HEK293 (cell line): ENCODE results near the gene TAF11L2.
"Not testable (repeated sequence)": the region's sequence is repeated elsewhere in the genome, so short reads cannot be mapped to it uniquely, and the experiment has no call there.

ENCODE experiments used
- CTCF ChIA-PET: fragments of 350-600 bp; formaldehyde crosslinking; extraction: SDS; loops from one replicate; lab custom pipeline; 2021; ENCODE audit warnings: antibody characterized with exemption; lab: Yijun Ruan, JAX
- POLR2A ChIA-PET: fragments of 300-600 bp; formaldehyde crosslinking; extraction: SDS; loops from one replicate; lab custom pipeline; 2020; ENCODE audit warnings: antibody characterized with exemption, inconsistent platforms; lab: Yijun Ruan, JAX
- H3K27ac ChIP-seq: fragments of 200-500 bp; sonication (Bioruptor generic); 2 replicates; pipeline ENCODE4 v1.5.1; 2014; ENCODE audit warnings: low read depth, low read length, control low read depth, inconsistent platforms; ENCODE audit errors: extremely low read depth
- H3K36me3 ChIP-seq, 2 experiments: fragments of 200-500 bp in 1 of 2; sonication (Bioruptor generic) in 1 of 2; 1 replicate in 1 of 2; 2 replicates in 1 of 2; pipeline ENCODE4 v1.5.1; 2014 to 2017; ENCODE audit warnings: inconsistent platforms in 2 of 2, low read length in 2 of 2; ENCODE audit not compliant: control insufficient read depth in 2 of 2, insufficient read depth in 1 of 2
- H3K4me1 ChIP-seq: fragments of 200-500 bp; sonication (Bioruptor generic); 2 replicates; pipeline ENCODE4 v1.5.1; 2014; ENCODE audit warnings: mild to moderate bottlenecking, low read length, inconsistent platforms; ENCODE audit not compliant: control insufficient read depth, insufficient read depth
- H3K4me3 ChIP-seq: 2 replicates; pipeline ENCODE4 v1.5.1; 2011; ENCODE audit warnings: low read depth, mild to moderate bottlenecking, control low read depth, low read length, moderate library complexity
- H3K9me3 ChIP-seq: fragments of 200-500 bp; sonication (Bioruptor generic); 2 replicates; pipeline ENCODE4 v1.5.1; 2014; ENCODE audit warnings: low read depth, low read length, inconsistent platforms; ENCODE audit not compliant: control insufficient read depth, insufficient read depth
- PATZ1 ChIP-seq: fragments of 450-650 bp; formaldehyde crosslinking; IDR thresholded peaks from 2 replicates; pipeline ENCODE4 v1.5.1; 2016; ENCODE audit warnings: missing biosample characterization, missing genetic modification characterization
- TSHZ1 ChIP-seq: fragments of 450-650 bp; formaldehyde crosslinking; IDR thresholded peaks from 2 replicates; pipeline ENCODE4 v1.5.1; 2016; ENCODE audit warnings: missing biosample characterization, missing genetic modification characterization, borderline replicate concordance
- YY2 ChIP-seq: fragments of 450-650 bp; formaldehyde crosslinking; IDR thresholded peaks from 2 replicates; pipeline ENCODE4 v1.5.1; 2016; ENCODE audit warnings: missing biosample characterization, missing genetic modification characterization
- ZNF132 ChIP-seq: fragments of 450-650 bp; formaldehyde crosslinking; IDR thresholded peaks from 2 replicates; pipeline ENCODE4 v1.5.1; 2017; ENCODE audit warnings: missing biosample characterization, missing genetic modification characterization, borderline replicate concordance
- ZNF16 ChIP-seq: fragments of 450-650 bp; formaldehyde crosslinking; IDR thresholded peaks from 2 replicates; pipeline ENCODE4 v1.5.1; 2016; ENCODE audit warnings: low read depth, missing biosample characterization, missing genetic modification characterization
- ZNF266 ChIP-seq: fragments of 450-650 bp; formaldehyde crosslinking; IDR thresholded peaks from 2 replicates; pipeline ENCODE4 v1.5.1; 2016; ENCODE audit warnings: missing biosample characterization, missing genetic modification characterization, low read depth
- ZNF292 ChIP-seq: fragments of 450-650 bp; formaldehyde crosslinking; IDR thresholded peaks from 2 replicates; pipeline ENCODE4 v1.5.1; 2016; ENCODE audit warnings: low read depth, missing biosample characterization, missing genetic modification characterization, borderline replicate concordance
- ZNF555 ChIP-seq: fragments of 450-650 bp; formaldehyde crosslinking; conservative IDR thresholded peaks from 2 replicates; pipeline ENCODE4 v1.5.1; 2017; ENCODE audit warnings: missing biosample characterization, mild to moderate bottlenecking, missing genetic modification characterization, inconsistent platforms
- ZNF580 ChIP-seq: fragments of 450-650 bp; formaldehyde crosslinking; IDR thresholded peaks from 2 replicates; pipeline ENCODE4 v1.5.1; 2016; ENCODE audit warnings: missing biosample characterization, missing genetic modification characterization
- ZNF623 ChIP-seq: fragments of 450-650 bp; formaldehyde crosslinking; IDR thresholded peaks from 2 replicates; pipeline ENCODE4 v1.5.1; 2016; ENCODE audit warnings: missing biosample characterization, missing genetic modification characterization
- ZNF747 ChIP-seq: fragments of 450-650 bp; formaldehyde crosslinking; IDR thresholded peaks from 2 replicates; pipeline ENCODE4 v1.5.1; 2016; ENCODE audit warnings: missing biosample characterization, missing genetic modification characterization
- TF ChIP-seq, protein P1 (sequence below): fragments of 450-650 bp; formaldehyde crosslinking; IDR thresholded peaks from 2 replicates; pipeline ENCODE4 v1.5.1; 2016; ENCODE audit warnings: missing biosample characterization, missing genetic modification characterization

TAF11L2 gene

DNA sequence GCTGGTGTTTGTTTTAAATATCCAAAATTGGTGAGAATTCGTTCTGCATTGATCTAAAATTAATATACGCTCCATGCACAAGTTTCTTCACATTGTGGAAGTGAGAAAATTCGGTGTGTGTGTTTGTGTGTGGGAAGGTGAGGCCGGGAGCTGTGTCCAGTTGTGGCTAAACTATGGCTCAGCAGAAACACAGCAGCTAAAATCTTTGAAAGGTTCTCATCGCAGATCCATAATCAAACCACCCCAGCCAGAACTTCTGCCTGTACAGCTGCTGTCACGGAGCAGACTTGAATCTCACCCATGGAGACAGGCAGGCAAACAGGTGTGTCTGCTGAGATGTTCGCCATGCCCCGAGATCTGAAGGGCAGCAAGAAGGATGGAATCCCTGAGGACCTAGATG is at the start of gene TAF11L2:
TSS of gene TAF11L2 (plus strand) at position 301 of the 400 bp plus-strand sequence.
- H3K4me1 ChIP-seq, CTCF ChIA-PET, H3K9me3 ChIP-seq, POLR2A ChIA-PET, H3K36me3 ChIP-seq, H3K27ac ChIP-seq, H3K4me3 ChIP-seq: not testable (repeated sequence)

- Histone ChIP-seq H3K36me3 (no peaks in the 10 kb centered on the region), H3K4me1 (no peaks in the 10 kb centered on the region), H3K27ac (no peak overlapping the region), H3K9me3 (no peaks in the 10 kb centered on the region), H3K4me3 (no peak overlapping the region)
- CTCF ChIA-PET = interaction anchor here (0.7 to 1.4 kb wide), 3 partner anchors 9 to 514 kb away, joined by 3 to 4 read pairs (median 4); no protein-coding TSS in a partner anchor
- POLR2A ChIA-PET = no interaction called here
- TF ChIP-seq ZNF292 (no peak), ZNF623 (tag by site-specific recombination) (no peak), ZNF555 (tag by site-specific recombination) (0 out of 2 replicates have a peak, but pooled peaks have one; percentile 5)
These were observed 49.2 kb upstream of the TAF11L2 start for GRCh38 chr5:17448877-17449276.

- CTCF ChIA-PET = no interaction called here
- H3K4me3 ChIP-seq = no peak overlapping the region
- TF ChIP-seq ZNF266 (tag by site-specific recombination) = no peak
- TF ChIP-seq ZNF16 (tag by site-specific recombination) = no peak
- TF ChIP-seq ZNF580 (tag by site-specific recombination) = no peak
- TF ChIP-seq ZNF747 (tag by site-specific recombination) = no peak
- TF ChIP-seq, all 188 proteins: peak for 0
- no peak overlapping the region for H3K27ac ChIP-seq
- H3K9me3 ChIP-seq = no peaks in the 10 kb centered on the region
- H3K4me1 ChIP-seq = no peaks in the 10 kb centered on the region
- POLR2A ChIA-PET = no interaction called here
- H3K36me3 ChIP-seq = no peaks in the 10 kb centered on the region
These were observed 45.1 kb upstream of the TAF11L2 start for GRCh38 chr5:17452936-17453335.

- ChIA-PET POLR2A (no interaction called here), CTCF (no interaction called here)
- no peak overlapping the region for H3K27ac ChIP-seq
- H3K9me3 ChIP-seq = no peaks in the 10 kb centered on the region
- H3K4me1 ChIP-seq = no peaks in the 10 kb centered on the region
- no peaks in the 10 kb centered on the region for H3K36me3 ChIP-seq
- TF ChIP-seq ZNF132 (tag by site-specific recombination) = no peak
- no peak for TF ChIP-seq YY2
- TF ChIP-seq, protein P1, sequence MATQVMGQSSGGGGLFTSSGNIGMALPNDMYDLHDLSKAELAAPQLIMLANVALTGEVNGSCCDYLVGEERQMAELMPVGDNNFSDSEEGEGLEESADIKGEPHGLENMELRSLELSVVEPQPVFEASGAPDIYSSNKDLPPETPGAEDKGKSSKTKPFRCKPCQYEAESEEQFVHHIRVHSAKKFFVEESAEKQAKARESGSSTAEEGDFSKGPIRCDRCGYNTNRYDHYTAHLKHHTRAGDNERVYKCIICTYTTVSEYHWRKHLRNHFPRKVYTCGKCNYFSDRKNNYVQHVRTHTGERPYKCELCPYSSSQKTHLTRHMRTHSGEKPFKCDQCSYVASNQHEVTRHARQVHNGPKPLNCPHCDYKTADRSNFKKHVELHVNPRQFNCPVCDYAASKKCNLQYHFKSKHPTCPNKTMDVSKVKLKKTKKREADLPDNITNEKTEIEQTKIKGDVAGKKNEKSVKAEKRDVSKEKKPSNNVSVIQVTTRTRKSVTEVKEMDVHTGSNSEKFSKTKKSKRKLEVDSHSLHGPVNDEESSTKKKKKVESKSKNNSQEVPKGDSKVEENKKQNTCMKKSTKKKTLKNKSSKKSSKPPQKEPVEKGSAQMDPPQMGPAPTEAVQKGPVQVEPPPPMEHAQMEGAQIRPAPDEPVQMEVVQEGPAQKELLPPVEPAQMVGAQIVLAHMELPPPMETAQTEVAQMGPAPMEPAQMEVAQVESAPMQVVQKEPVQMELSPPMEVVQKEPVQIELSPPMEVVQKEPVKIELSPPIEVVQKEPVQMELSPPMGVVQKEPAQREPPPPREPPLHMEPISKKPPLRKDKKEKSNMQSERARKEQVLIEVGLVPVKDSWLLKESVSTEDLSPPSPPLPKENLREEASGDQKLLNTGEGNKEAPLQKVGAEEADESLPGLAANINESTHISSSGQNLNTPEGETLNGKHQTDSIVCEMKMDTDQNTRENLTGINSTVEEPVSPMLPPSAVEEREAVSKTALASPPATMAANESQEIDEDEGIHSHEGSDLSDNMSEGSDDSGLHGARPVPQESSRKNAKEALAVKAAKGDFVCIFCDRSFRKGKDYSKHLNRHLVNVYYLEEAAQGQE (tag by site-specific recombination) = no peak
- no peak for TF ChIP-seq TSHZ1 (tag by site-specific recombination)
- no peak for TF ChIP-seq PATZ1 (tag by site-specific recombination)
- no peak overlapping the region for H3K4me3 ChIP-seq
These were observed 42.1 kb upstream of the TAF11L2 start for GRCh38 chr5:17455942-17456341.
